ENCODE results near the gene ADPRHL1.

DNA sequence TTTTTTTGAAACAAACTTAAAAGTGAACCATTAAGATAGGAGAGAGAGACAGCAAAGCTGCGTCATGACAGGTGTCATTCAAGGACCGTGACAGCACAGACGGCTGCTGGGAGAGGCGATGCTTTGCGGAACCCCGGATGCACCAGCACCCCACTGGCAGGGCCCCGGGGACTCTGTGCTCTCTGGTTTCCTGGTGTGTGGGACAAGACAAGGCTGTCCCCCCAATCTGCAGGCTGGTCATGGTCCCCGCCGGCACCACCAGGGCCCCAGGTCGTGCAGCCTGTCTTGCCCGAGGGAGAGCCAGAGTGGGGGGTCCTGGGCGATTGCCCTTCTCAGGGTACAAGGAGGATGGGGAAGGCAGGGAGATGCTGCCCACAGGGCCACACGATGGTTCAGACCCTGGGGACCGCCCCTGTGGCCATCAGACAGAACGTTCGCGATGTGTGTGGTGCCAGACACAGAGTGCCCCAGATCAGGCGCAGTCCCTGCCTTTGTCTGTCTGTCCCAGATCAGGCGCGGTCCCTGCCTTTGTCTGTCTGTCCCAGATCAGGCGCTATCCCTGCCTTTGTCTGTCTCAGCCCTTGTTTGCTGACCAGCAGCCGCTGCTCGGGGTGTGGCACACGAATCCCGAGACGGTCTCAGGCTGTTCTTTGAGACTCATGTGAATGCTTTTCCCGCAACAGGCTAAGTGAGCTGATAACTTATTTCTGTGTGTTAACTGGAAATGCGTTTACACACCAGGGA is 36.1 kb downstream of the ADPRHL1 start:
- TF ChIP-seq, protein P1, sequence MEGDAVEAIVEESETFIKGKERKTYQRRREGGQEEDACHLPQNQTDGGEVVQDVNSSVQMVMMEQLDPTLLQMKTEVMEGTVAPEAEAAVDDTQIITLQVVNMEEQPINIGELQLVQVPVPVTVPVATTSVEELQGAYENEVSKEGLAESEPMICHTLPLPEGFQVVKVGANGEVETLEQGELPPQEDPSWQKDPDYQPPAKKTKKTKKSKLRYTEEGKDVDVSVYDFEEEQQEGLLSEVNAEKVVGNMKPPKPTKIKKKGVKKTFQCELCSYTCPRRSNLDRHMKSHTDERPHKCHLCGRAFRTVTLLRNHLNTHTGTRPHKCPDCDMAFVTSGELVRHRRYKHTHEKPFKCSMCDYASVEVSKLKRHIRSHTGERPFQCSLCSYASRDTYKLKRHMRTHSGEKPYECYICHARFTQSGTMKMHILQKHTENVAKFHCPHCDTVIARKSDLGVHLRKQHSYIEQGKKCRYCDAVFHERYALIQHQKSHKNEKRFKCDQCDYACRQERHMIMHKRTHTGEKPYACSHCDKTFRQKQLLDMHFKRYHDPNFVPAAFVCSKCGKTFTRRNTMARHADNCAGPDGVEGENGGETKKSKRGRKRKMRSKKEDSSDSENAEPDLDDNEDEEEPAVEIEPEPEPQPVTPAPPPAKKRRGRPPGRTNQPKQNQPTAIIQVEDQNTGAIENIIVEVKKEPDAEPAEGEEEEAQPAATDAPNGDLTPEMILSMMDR (IDR thresholded peaks at IDR 0.05 in 8 of 11, conservative IDR thresholded peaks at IDR 0.05 in 3 of 11), result no peak
- TF ChIP-seq POLR2AphosphoS5 (IDR thresholded peaks at IDR 0.05), result no peak

Measured in spleen (tissue), 7 donors.